GM21576 (cell line): Measurements from ENCODE around the gene EXPH5.
"Not testable (repeated sequence)": the region's sequence is repeated elsewhere in the genome, so short reads cannot be mapped to it uniquely, and the experiment has no call there.

Experiments used
- ATAC-seq: cut with Tn5 transposase; IDR thresholded peaks from one replicate; pipeline ENCODE4 v1.9.1; 2021; ENCODE audit warnings: mild to moderate bottlenecking, moderate library complexity; ENCODE audit not compliant: unreplicated experiment

EXPH5 gene

GRCh38 chr11:108593214-108593922 is at the start of gene EXPH5:
Gene EXPH5, minus strand, starts transcription at chr11:108593768. Its CDS starts 232 bp downstream, at chr11:108593536.
- peak; percentile 94 for ATAC-seq

GRCh38 chr11:108641752-108642151 is 48.2 kb upstream of the EXPH5 start:
- ATAC-seq, result not testable (repeated sequence)

DNA sequence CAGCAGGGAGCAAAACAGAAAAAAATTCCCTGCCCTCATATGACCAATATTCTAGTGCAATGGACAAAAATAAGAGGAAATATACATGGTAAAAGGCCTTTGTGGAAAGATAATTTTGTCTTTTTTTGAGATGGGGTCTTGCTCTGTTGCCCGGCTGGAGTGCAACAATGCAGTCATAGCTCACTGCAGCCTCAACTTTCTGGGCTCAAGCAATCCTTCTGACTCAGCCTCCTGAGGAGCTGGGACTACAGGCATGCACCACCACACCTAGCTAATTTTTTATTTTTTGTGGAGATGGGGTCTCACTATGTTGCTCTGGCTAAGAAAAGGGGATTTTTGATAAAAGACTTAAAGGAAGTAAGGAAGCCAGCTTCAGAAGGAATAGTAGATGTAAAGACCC is 45.6 kb upstream of the EXPH5 start:
- no peak for ATAC-seq

GRCh38 chr11:108636222-108636621 is 42.7 kb upstream of the EXPH5 start:
- ATAC-seq, result no peak

GRCh38 chr11:108635106-108635505 is 41.5 kb upstream of the EXPH5 start:
- no peak for ATAC-seq

DNA sequence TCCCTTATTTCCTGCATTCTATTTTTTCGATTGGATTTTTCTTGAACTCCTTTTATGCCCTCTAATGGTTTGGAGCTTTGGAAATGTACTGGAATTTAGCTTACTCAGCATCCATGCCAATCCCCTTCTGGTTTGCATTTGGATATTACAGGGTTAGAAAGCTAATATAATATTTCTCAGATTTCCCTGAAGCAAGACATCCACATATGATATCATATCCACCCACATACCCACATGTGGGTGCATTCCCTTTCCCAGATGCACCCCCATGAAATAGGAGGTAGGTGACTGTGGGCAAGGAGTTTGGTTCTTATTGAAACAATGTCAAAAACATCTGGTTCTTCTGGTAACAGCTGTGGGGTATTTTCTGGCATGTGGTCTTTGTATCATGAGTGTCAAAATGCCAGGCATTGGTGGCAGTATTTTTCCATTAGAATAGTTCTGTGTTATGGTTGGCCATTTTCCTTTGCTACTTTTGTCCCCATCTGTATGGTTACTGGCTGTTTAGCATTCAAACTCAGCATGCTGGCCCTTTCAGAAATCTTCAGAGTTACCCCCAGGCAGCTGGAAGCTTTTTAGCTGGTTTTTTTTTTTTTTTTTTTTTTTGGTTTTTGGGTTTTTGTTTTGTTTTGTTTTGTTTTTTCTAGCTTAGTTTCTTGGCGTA is 38.6 kb upstream of the EXPH5 start:
- no peak for ATAC-seq

DNA sequence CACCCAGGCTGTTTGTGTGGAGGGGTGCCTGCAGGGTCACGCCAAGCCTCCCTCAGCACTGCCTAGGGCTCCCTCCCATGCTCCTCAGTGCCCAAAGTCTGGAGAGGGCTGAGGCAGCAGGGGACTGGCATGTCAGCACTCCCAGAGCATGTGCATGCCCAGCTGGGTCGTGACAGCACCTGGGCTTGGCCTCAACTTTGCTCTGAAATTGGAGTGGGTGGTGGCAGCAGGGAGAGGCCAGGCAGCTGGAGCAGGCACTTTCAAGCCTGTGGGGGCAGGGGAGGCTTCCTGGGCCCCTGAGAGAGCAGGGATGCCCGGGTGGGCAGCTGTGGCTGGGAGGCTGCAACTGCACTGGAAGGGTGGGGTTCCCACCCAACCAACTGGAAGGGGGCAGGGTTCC is 35.7 kb upstream of the EXPH5 start:
- no peak for ATAC-seq

DNA sequence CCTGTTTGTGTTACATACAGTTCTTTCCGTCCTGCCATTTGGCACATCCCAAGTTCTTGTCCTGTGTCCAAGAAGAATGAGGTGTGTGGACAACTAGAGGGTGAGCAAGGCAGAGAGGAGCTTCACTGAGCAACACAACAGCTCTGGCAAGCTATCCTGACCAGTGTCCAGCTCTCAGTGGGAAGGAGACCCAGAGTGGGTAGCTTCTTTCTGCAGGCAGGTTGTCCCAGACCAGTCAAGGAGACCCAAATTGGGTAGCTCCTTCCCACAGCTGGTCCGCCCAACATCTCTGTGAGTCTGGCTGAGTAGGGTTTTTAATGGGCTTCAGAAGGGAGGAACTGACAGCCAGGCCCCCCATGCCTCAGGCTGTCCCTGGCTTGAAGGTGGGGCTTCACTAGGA is 35.2 kb upstream of the EXPH5 start:
- no peak for ATAC-seq

DNA sequence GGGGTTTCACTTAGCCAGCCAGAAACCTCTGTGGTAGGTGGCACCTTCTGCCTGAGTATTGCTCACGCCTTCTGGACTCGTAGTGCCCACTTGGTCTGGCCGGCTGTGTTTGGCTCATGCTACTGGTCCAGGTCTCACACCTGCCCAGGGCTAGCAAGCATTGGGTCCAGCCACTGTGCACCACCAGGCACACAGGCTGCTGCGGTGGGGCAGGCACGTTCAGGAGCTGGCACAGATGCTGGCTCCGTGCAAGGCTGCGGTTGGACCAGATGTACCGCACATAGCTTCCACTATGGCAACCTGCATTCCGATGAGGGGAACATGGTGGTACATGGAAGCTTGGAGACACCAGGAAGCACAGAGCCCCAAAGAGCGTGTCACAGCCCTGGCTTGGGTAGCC is 34.8 kb upstream of the EXPH5 start:
- no peak for ATAC-seq

- no peak for ATAC-seq
Observed at GRCh38 chr11:108624196-108624925, 30.8 kb upstream of the EXPH5 start.

DNA sequence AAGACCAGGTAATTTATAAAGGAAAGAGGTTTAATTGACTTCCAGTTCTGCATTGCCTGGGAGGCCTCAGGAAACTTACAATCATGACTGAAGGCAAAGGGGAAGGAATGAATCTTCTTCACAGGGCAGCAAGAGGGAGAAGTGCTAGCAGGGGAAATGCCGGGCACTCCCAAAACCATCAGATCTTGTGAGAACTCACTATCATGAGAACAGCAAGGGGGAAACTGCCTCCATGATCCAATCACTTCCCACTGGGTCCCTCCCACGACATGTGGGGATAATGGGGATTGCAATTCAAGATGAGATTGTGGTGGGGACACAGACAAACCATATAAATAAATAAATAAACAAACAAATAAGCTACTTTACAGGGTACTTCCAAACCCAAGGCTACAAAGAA is 28.8 kb upstream of the EXPH5 start:
- ATAC-seq, result no peak

DNA sequence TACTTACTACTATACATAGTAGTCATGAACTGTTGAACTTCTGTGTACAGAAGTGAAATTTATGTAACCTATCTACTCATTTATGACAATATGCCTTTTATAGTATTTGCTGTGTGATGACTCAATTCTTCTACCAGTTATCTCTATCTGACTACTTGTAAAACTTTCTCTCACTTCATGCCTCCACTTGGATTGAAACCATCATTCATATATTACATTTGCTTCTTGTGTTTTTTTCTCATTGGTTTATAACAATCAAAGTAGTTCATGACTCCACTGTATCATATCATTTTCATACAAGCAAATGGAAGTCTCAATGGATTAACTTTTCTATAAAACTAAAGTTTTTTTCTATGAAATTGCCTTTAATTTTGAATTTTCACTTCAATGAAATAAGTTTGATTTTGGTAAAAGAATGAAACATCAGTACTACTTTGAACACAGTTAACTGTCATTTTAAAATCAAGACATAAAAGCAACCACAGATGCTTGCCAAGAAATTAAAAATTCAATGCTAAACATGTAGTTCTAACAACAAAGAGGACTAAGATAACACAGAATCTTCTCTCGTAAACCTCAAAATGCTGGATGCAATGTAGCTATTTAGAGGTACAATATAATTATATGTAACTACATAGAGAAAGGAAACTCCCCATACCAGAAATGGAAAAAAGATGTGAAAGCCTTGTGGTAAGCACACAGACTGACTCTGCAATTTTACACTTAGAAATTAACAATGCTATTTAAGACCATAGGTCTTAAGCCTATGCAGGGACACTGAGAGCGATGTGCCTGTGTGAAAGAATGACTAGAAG is 27.6 kb upstream of the EXPH5 start:
- peak; percentile 91 for ATAC-seq

- ATAC-seq, result no peak
Observed at GRCh38 chr11:108618529-108618928, 25.0 kb upstream of the EXPH5 start.

DNA sequence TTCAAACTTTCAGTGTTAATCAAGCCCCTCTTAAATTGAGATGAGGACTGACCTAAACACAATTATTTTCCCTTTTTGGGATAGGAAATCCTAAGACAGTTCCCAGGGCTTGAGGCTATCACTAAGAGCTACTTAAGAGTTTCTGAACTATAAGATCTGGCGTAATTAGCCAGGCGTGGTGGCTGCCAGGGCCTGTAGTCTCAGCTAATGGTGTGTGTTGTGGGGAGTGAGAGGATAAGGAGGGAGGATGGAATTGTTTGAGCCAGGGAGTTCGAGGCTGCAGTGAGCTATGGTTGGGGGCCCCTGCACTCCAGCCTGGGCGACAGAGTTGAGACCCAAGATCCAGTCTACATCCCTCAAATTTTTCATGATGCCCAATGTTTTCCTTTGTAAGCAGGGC is 23.5 kb upstream of the EXPH5 start:
- ATAC-seq, result no peak

GRCh38 chr11:108616549-108616948 is 23.0 kb upstream of the EXPH5 start:
- ATAC-seq, result no peak

DNA sequence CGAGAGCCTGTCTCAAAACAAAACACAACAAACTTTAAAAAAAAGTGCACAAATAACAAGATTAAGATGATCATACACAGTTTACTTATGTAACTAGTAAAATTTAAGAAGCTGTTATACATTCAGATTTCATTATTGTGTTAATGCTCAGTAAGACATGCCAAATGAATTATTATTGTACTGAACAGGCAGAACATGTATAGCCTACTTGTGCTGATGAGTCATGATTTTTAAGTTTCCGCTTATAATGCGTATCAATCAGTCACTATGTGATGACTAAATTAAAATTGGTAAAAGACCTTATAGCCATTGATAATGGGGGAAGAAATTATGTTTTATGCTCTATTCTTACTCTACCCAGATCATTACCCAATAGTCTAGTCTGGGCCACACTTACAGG is 20.5 kb upstream of the EXPH5 start:
- ATAC-seq, result no peak

DNA sequence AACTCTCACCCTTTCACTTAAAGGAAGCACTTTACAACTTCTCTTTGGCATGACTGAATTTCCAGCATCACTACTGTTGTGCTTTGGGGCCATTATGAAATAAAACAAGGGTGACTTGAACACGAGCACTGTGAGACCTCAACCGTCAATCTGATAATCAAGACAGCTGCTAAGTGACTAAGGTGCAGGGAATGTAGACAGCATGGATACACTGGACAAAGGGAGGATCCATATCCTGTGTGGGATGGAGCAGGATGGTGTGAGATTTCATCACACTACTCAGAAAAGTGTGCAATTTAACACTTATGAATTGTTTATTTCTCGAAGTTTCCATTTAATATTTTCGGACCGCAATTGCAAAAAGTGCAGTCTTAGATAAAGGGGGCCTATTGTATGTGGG is 16.1 kb upstream of the EXPH5 start:
- no peak for ATAC-seq

DNA sequence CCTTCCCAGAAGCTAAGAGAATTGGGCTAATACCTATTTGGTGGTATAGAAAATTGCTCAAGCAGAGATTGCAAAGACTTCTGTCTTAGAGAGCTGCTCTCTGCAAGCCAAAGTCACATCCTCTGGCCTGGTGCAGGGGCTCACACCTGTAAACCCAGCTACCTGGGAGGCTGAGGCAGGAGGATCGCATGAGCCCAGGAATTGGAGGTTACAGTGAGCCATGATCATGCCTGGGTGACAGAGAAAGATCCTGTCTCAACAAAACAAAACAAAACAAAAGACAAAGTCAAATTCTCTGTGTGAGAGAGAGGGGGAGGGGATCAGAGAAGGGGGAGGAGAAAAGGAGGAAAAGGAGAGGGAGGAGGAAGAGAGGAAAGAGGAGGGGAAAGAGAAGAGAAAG is 15.0 kb upstream of the EXPH5 start:
- ATAC-seq, result no peak

DNA sequence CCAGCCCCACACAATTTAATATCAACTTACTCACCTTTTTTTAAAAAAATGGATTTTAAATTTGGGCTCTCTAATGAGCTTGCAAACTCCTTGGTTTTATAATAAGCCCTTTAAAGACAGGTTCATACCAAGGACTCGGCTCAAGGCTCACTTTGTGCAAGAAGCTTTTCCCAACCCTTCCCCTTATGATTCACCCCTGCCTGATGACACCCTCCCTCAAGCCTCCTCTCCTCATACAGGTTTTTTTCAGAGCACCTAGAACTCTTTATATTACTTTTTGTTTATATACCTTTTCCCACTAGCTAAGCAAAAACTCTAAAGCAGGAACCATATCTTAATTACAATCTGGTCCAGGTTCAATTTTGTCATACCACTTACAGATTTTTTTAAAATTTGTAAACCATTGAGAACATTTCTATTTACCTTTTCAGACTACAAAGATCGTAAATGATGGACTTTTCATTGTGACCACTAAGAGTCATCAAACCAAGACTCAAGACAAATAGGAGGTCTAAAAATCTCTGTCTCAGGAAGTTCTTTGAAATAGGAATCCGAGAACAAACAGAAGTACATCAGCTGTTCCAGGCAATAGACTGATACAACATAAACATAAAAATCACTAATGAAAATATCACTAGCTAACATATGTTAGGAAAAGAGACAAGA is 13.1 kb upstream of the EXPH5 start:
- no peak for ATAC-seq

DNA sequence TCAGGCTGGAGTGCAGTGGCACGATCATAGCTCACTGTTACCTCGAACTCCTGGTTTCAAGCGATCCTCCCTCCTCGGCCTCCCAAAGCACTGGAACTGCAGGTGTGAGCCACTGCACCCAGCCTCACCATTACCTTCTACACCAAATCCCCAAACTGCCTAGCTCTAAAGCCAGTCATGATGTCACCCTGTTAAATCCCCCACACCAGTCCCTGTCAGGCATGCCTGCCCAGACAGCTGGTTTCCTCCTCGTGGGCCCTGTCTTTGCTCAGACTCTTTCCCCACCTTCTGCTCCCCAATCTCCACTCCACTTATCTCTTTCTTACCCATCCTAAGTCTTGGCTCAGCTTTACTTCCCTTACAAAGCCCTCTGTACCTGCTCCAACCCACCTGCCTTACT is 12.5 kb upstream of the EXPH5 start:
- no peak for ATAC-seq

- ATAC-seq, result not testable (repeated sequence)
Observed at GRCh38 chr11:108602818-108603217, 9.2 kb upstream of the EXPH5 start.
